Right atrium auricular region (tissue), 2 donors: ENCODE results near the gene SCRN2. TPM values are rescaled to one million over a fixed set of nuclear protein-coding genes. Genes with fewer than 3 reads are reported as not detected.

Source experiments
- DNase-seq: peaks from one replicate; pipeline ENCODE4 v3.0.0-alpha.2; 2019; ENCODE audit warnings: low spot score
- H3K27ac ChIP-seq, 2 donors: fragments of 200-600 bp; sonication (generic); 1 replicate in 1 of 2; 2 replicates in 1 of 2; pipeline ENCODE4 v1.5.1; 2016 to 2019
- H3K27me3 ChIP-seq, 2 donors: fragments of 200-600 bp; sonication (generic); one replicate each; pipeline versions ENCODE4 v1.5.1 to v1.6.0; 2017 to 2019
- H3K36me3 ChIP-seq: fragments of 200-600 bp; sonication (generic); one replicate; pipeline ENCODE4 v1.5.1; 2016
- H3K4me1 ChIP-seq, 2 donors: fragments of 200-600 bp; sonication (generic); one replicate each; pipeline versions ENCODE4 v1.5.1 to v1.6.0; 2017 to 2019
- H3K4me3 ChIP-seq, 2 donors: fragments of 200-600 bp; sonication (generic); 1 replicate in 1 of 2; 2 replicates in 1 of 2; pipeline ENCODE4 v1.5.1; 2017 to 2019; ENCODE audit warnings: mild to moderate bottlenecking in 1 of 2, moderate library complexity in 1 of 2
- H3K9me3 ChIP-seq, 2 donors: fragments of 200-600 bp; sonication (generic); one replicate each; pipeline ENCODE4 v1.5.1; 2019
- total RNA-seq, 2 donors: library from RNA; depleted of rRNA; stranded (reverse); fragments of >200 nt; gene quantifications; one replicate each; pipeline ENCODE4 v1.1.0, GENCODE V29; 2016
- TF ChIP-seq, protein P1 (sequence below), 2 donors: fragments of 200-600 bp; sonication (generic); IDR thresholded peaks; one replicate each; pipeline ENCODE4 v1.5.1; 2019; ENCODE audit warnings: antibody characterized with exemption in 2 of 2

SCRN2 gene
- total RNA-seq: 10 to 100 TPM; 28.5 to 37.1 TPM

DNA sequence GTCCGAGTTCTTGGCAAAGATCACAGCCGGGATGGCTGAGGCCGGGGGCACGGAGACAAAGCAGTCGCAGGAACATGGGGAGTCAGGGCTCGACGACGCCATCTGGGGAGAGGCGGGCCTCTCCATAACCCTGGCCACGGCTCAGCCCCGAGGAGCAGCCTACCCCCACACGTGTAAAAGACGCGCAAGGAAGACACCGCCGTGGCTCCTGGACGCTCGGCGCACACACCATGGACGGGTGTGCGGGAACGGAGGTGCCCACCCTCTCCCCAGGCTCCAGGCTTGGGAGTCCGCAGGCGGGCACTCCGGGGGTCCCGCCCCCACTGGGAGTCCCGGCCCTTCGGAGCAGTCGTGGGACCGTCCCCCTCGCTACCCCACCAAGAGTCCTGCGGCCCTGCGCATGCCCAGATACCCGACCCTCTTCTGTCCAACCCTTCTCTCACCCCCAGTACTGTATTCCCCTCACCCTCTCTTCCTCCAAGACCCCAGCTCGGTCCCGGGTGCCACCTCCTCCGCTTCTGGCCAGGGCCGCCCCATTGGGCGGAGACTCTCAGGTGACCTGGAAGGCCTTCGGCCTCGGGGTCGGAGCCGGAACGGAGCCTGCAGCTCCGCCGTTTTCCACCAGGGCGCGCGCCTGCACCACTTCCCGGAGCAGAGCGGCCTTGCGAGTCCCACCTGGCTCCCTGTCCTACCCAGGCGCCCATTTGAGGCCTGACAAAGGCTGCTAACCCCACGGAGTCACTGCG, at the start of gene SCRN2:
TSS of gene SCRN2 (minus strand) at position 532 of the 746 bp plus-strand sequence. CDS start at position 102, 430 bp downstream.
- Histone ChIP-seq H3K4me1 (peaks cover 0 to 27% of the 10 kb centered on the region in 2 donors), H3K9me3 (no peaks in the 10 kb centered on the region), H3K27ac (peak within 1 kb of the TSS; percentile 71 to 74), H3K36me3 (peaks cover 5% of the 10 kb centered on the region), H3K27me3 (no peaks in the 10 kb centered on the region), H3K4me3 (peak within 1 kb of the TSS; percentile 68 to 81)
- peak; percentile 93 for DNase-seq
- TF ChIP-seq, protein P1, sequence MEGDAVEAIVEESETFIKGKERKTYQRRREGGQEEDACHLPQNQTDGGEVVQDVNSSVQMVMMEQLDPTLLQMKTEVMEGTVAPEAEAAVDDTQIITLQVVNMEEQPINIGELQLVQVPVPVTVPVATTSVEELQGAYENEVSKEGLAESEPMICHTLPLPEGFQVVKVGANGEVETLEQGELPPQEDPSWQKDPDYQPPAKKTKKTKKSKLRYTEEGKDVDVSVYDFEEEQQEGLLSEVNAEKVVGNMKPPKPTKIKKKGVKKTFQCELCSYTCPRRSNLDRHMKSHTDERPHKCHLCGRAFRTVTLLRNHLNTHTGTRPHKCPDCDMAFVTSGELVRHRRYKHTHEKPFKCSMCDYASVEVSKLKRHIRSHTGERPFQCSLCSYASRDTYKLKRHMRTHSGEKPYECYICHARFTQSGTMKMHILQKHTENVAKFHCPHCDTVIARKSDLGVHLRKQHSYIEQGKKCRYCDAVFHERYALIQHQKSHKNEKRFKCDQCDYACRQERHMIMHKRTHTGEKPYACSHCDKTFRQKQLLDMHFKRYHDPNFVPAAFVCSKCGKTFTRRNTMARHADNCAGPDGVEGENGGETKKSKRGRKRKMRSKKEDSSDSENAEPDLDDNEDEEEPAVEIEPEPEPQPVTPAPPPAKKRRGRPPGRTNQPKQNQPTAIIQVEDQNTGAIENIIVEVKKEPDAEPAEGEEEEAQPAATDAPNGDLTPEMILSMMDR (IDR thresholded peaks at IDR 0.05): peak; percentile 97 to 98

DNA sequence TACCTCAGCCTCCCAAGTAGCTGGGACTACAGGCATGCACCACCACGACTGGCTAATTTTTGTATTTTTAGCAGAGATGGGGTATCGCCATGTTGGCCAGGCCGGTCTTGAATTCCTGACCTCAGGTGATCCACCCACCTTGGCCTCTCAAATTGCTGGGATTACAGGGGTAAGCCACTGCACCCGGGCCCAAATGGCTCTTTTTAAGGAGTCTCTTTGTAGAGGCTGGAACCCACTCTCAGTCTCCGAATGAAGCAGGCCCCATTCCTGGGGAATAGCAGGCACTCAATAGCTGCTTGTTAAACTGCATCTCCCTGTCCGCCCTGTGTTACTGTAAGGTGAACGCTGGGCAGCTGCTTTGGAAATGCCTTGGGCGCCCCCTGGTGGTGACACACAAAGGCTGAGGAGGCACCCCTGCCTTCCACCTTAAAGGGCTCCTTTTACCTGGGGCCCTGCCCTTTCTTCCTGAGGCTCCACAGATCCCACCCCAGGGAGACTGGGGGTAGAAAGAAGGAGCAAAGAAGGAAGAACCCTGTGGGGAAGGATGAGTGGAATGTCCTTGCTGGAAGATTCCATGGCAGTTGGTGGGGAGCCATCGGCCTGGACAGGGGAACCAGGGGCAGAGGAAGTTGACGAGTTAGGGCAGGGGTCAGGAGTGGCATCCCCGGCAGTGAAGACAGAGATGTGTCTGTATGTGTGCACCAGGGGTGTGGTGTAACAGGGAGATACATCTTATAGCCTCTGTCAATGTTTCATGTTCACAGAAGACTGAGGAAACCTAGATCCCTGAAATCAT, 48.9 kb upstream of the SCRN2 start:
- TF ChIP-seq, protein P1 (IDR thresholded peaks at IDR 0.05): peak; percentile 86 to 96
- H3K36me3 ChIP-seq: no peaks in the 10 kb centered on the region
- peaks cover 0 to 5% of the 10 kb centered on the region in 2 donors for H3K4me1 ChIP-seq
- no peaks in the 10 kb centered on the region for H3K27me3 ChIP-seq
- peak; percentile 89 for DNase-seq
- no peak overlapping the region for H3K27ac ChIP-seq
- no peak overlapping the region for H3K4me3 ChIP-seq
- H3K9me3 ChIP-seq: no peaks in the 10 kb centered on the region

GRCh38 chr17:47888293-47888692, 47.2 kb upstream of the SCRN2 start:
- peaks cover 0 to 13% of the 10 kb centered on the region in 2 donors for H3K4me1 ChIP-seq
- H3K27ac ChIP-seq: no peak overlapping the region
- H3K4me3 ChIP-seq: no peak overlapping the region
- no peaks in the 10 kb centered on the region for H3K36me3 ChIP-seq
- TF ChIP-seq, protein P1 (IDR thresholded peaks at IDR 0.05): no peak
- DNase-seq: no peak
- no peaks in the 10 kb centered on the region for H3K27me3 ChIP-seq
- no peaks in the 10 kb centered on the region for H3K9me3 ChIP-seq

DNA sequence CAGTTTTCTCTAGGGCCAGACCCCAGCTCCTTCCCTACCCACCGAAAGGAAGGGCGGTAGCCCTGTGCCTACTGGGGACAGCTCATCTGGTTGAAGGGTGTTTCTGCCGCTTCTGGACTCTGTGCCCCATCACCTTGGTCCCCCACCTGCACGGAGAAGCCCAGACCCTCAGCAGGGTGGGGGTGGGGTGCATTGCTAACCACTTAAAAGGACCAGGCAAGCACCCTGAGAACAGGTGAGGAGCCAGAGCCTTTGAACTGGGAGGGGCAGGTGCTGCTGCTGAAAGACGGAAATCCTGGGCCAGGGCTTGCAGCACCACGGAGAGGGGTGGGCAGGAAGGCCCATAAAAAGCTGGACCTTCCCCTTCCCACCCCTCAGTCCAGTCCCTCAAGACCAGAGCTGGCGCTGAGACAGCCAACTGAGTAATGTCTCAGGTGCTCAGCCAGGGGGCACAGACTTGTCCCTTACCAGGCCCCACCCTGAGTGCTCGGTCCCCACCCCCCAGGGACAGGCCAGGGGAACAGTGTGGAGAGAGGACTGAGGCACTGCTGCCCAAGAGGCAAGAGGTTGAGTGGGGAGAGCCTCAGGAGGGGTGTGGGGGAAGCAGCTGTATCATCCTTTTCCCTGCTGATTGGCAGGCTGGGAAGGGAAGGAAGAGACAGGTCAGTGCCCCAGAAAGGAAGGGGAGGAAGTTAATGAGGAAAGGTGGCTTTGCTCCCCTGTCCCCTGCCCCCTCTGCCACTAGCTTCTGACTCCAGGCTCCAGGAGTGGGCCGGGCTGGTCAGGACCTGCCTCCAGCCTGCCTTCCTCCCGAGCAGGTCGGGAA, 44.0 kb upstream of the SCRN2 start:
- Histone ChIP-seq H3K27ac (no peak overlapping the region), H3K9me3 (no peaks in the 10 kb centered on the region), H3K36me3 (no peaks in the 10 kb centered on the region), H3K27me3 (no peaks in the 10 kb centered on the region), H3K4me3 (no peak overlapping the region), H3K4me1 (peaks cover 0 to 30% of the 10 kb centered on the region in 2 donors)
- DNase-seq: no peak
- TF ChIP-seq, protein P1 (IDR thresholded peaks at IDR 0.05): no peak

GRCh38 chr17:47884427-47884740, 43.3 kb upstream of the SCRN2 start:
- TF ChIP-seq, protein P1 (IDR thresholded peaks at IDR 0.05): no peak
- DNase-seq: no peak

More at GRCh38 chr17:47884427-47884740, 43.3 kb upstream of the SCRN2 start:
- no peaks in the 10 kb centered on the region for H3K27me3 ChIP-seq
- no peak overlapping the region for H3K27ac ChIP-seq
- H3K9me3 ChIP-seq: no peaks in the 10 kb centered on the region
- H3K4me3 ChIP-seq: no peak overlapping the region
- peaks cover 0 to 30% of the 10 kb centered on the region in 2 donors for H3K4me1 ChIP-seq
- H3K36me3 ChIP-seq: no peaks in the 10 kb centered on the region
